HEK293 (cell line): ENCODE measurements around the gene CD59.

Experiments used
- CTCF ChIP-seq: fragments of 450-650 bp; formaldehyde crosslinking; IDR thresholded peaks from 2 replicates; pipeline ENCODE4 v1.5.1; 2016; ENCODE audit warnings: missing biosample characterization, missing genetic modification characterization
- MYNN ChIP-seq: fragments of 450-650 bp; formaldehyde crosslinking; IDR thresholded peaks from 2 replicates; pipeline ENCODE4 v1.5.1; 2016; ENCODE audit warnings: missing biosample characterization, missing genetic modification characterization, borderline replicate concordance
- SP7 ChIP-seq: fragments of 450-650 bp; formaldehyde crosslinking; IDR thresholded peaks from 2 replicates; pipeline ENCODE4 v1.5.1; 2016; ENCODE audit warnings: missing biosample characterization, missing genetic modification characterization
- YY1 ChIP-seq: fragments of 450-650 bp; formaldehyde crosslinking; IDR thresholded peaks from 2 replicates; pipeline ENCODE4 v1.5.1; 2018; ENCODE audit warnings: missing biosample characterization, missing genetic modification characterization
- YY2 ChIP-seq: fragments of 450-650 bp; formaldehyde crosslinking; IDR thresholded peaks from 2 replicates; pipeline ENCODE4 v1.5.1; 2016; ENCODE audit warnings: missing biosample characterization, missing genetic modification characterization
- ZBTB11 ChIP-seq: fragments of 450-650 bp; formaldehyde crosslinking; conservative IDR thresholded peaks from 2 replicates; pipeline ENCODE4 v1.5.1; 2016; ENCODE audit warnings: low read depth, missing biosample characterization, missing genetic modification characterization
- ZBTB8A ChIP-seq: fragments of 450-650 bp; formaldehyde crosslinking; IDR thresholded peaks from 2 replicates; pipeline ENCODE4 v1.5.1; 2016; ENCODE audit warnings: missing biosample characterization, missing genetic modification characterization
- ZNF121 ChIP-seq: fragments of 450-650 bp; formaldehyde crosslinking; IDR thresholded peaks from 2 replicates; pipeline ENCODE4 v1.5.1; 2016; ENCODE audit warnings: missing biosample characterization, missing genetic modification characterization
- ZNF148 ChIP-seq: fragments of 450-650 bp; formaldehyde crosslinking; IDR thresholded peaks from 2 replicates; pipeline ENCODE4 v1.5.0; 2017; ENCODE audit warnings: missing biosample characterization, missing genetic modification characterization, borderline replicate concordance
- ZNF274 ChIP-seq, 2 experiments: fragments of 200-500 bp in 1 of 2; fragments of 450-650 bp in 1 of 2; sonication (Bioruptor generic) in 1 of 2; formaldehyde crosslinking in 1 of 2; IDR thresholded peaks; 2 replicates each; pipeline versions ENCODE4 v1.5.1 to v1.6.1; 2014 to 2016; ENCODE audit warnings: borderline replicate concordance in 1 of 2, inconsistent platforms in 1 of 2, low read length in 1 of 2, missing biosample characterization in 1 of 2, missing genetic modification characterization in 1 of 2
- ZNF366 ChIP-seq: fragments of 450-650 bp; formaldehyde crosslinking; conservative IDR thresholded peaks from 2 replicates; pipeline ENCODE4 v1.5.1; 2016; ENCODE audit warnings: missing biosample characterization, missing genetic modification characterization
- ZNF37A ChIP-seq: fragments of 450-650 bp; IDR thresholded peaks from 2 replicates; pipeline ENCODE4 v1.5.1; 2018; ENCODE audit warnings: missing biosample characterization, missing genetic modification characterization
- ZNF629 ChIP-seq: fragments of 450-650 bp; formaldehyde crosslinking; IDR thresholded peaks from 2 replicates; pipeline ENCODE4 v1.5.1; 2017; ENCODE audit warnings: missing biosample characterization, missing genetic modification characterization
- ZNF747 ChIP-seq: fragments of 450-650 bp; formaldehyde crosslinking; IDR thresholded peaks from 2 replicates; pipeline ENCODE4 v1.5.1; 2016; ENCODE audit warnings: missing biosample characterization, missing genetic modification characterization

- TF ChIP-seq YY1 (no peak), CTCF (tag by site-specific recombination) (no peak), ZNF121 (tag by site-specific recombination) (no peak), MYNN (tag by site-specific recombination) (no peak), ZNF629 (tag by site-specific recombination) (no peak), ZNF37A (no peak), SP7 (tag by site-specific recombination) (no peak), ZBTB11 (tag by site-specific recombination) (no peak), YY2 (tag by site-specific recombination) (no peak), ZNF274 (IDR thresholded peaks at IDR 0.05; ENCODE audit: low read length) (no peak), ZNF274 (tag by site-specific recombination; IDR thresholded peaks at IDR 0.05; ENCODE audit: borderline replicate concordance) (no peak), ZNF366 (tag by site-specific recombination) (no peak), ZNF148 (no peak), ZBTB8A (tag by site-specific recombination) (no peak), ZNF747 (no peak)
These were observed 7.1 kb upstream of the CD59 start for GRCh38 chr11:33743291-33743690.
